Ovary (tissue), 3 donors: ENCODE results near the gene GRIN3A.

Experiments
- EP300 ChIP-seq: sonication (generic); formaldehyde crosslinking; IDR thresholded peaks from one replicate; pipeline ENCODE4 v1.6.1; 2017; ENCODE audit warnings: antibody characterized with exemption
- POLR2A ChIP-seq: fragments of 450-650 bp; IDR thresholded peaks from one replicate; pipeline ENCODE4 v1.6.1; 2017; ENCODE audit warnings: antibody characterized with exemption, mild to moderate bottlenecking, moderate library complexity
- TF ChIP-seq, protein P1 (sequence below), 3 donors: fragments of 450-650 bp in 2 of 3; fragments of 200-600 bp in 1 of 3; IDR thresholded peaks; one replicate each; pipeline versions ENCODE4 v1.5.1 to v1.8.0; 2016 to 2022; ENCODE audit warnings: antibody characterized with exemption in 3 of 3, mild to moderate bottlenecking in 1 of 3
- donor health status: DM: no; HTN: no; CAD: no.

- no peak for TF ChIP-seq POLR2A
- TF ChIP-seq, protein P1, sequence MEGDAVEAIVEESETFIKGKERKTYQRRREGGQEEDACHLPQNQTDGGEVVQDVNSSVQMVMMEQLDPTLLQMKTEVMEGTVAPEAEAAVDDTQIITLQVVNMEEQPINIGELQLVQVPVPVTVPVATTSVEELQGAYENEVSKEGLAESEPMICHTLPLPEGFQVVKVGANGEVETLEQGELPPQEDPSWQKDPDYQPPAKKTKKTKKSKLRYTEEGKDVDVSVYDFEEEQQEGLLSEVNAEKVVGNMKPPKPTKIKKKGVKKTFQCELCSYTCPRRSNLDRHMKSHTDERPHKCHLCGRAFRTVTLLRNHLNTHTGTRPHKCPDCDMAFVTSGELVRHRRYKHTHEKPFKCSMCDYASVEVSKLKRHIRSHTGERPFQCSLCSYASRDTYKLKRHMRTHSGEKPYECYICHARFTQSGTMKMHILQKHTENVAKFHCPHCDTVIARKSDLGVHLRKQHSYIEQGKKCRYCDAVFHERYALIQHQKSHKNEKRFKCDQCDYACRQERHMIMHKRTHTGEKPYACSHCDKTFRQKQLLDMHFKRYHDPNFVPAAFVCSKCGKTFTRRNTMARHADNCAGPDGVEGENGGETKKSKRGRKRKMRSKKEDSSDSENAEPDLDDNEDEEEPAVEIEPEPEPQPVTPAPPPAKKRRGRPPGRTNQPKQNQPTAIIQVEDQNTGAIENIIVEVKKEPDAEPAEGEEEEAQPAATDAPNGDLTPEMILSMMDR (IDR thresholded peaks at IDR 0.05), result no peak
- no peak for TF ChIP-seq EP300
Measured at GRCh38 chr9:101787891-101788290, 49.4 kb upstream of the GRIN3A start.
